Measurements from ENCODE around the gene AMPH. TPM values are rescaled to one million over a fixed set of nuclear protein-coding genes. Genes with fewer than 3 reads are reported as not detected.
A peak's percentile ranks its signal among the peaks of the same experiment; 100 is the strongest.
"Not testable (repeated sequence)": the region's sequence is repeated elsewhere in the genome, so short reads cannot be mapped to it uniquely, and the experiment has no call there.

Gene AMPH
- total and polyA plus RNA-seq, 2 experiments from 2014 or later: 0.48 to 1.4 TPM

- TF ChIP-seq CTCF (IDR thresholded peaks at IDR 0.05; ENCODE audit: low read depth, low read length): no peak
- no peaks in the 10 kb centered on the region for H3K27me3 ChIP-seq
- no peak overlapping the region for H3K27ac ChIP-seq
- peaks cover 11% of the 10 kb centered on the region for H3K4me1 ChIP-seq (ENCODE audit: low read depth)
- H3K4me3 ChIP-seq: no peak overlapping the region
- DNase-seq (ENCODE audit: low read depth in 1 of 2, low spot score in 1 of 2): no peak
- H3K9me3 ChIP-seq (ENCODE audit: low read depth): no peaks in the 10 kb centered on the region
- no peaks in the 10 kb centered on the region for H3K36me3 ChIP-seq
These were observed 291.0 kb downstream of the AMPH start for GRCh38 chr7:38339953-38340819.

- DNase-seq (ENCODE audit: low read depth in 1 of 2, low spot score in 1 of 2); H3K4me3 ChIP-seq; H3K27me3 ChIP-seq; H3K9me3 ChIP-seq (ENCODE audit: low read depth); H3K4me1 ChIP-seq (ENCODE audit: low read depth); H3K36me3 ChIP-seq: not testable (repeated sequence)
- H3K27ac ChIP-seq: peak overlapping the region; percentile 49
These were observed 295.0 kb downstream of the AMPH start for GRCh38 chr7:38336148-38336515.

- Histone ChIP-seq H3K4me3 (no peak overlapping the region), H3K36me3 (no peaks in the 10 kb centered on the region), H3K9me3 (ENCODE audit: low read depth) (no peaks in the 10 kb centered on the region), H3K27ac (peak overlapping the region; percentile 49), H3K27me3 (no peaks in the 10 kb centered on the region), H3K4me1 (ENCODE audit: low read depth) (no peaks in the 10 kb centered on the region)
- TF ChIP-seq CTCF (IDR thresholded peaks at IDR 0.05; ENCODE audit: low read depth, low read length): peak; percentile 99
- DNase-seq (ENCODE audit: low read depth in 1 of 2, low spot score in 1 of 2): peak; percentile 90 to 92
These were observed 295.6 kb downstream of the AMPH start for GRCh38 chr7:38335492-38336147.

- no peaks in the 10 kb centered on the region for H3K27me3 ChIP-seq
- no peaks in the 10 kb centered on the region for H3K9me3 ChIP-seq (ENCODE audit: low read depth)
- DNase-seq (ENCODE audit: low read depth in 1 of 2, low spot score in 1 of 2): no peak
- TF ChIP-seq CTCF (IDR thresholded peaks at IDR 0.05; ENCODE audit: low read depth, low read length): no peak
- H3K27ac ChIP-seq: no peak overlapping the region
- no peaks in the 10 kb centered on the region for H3K36me3 ChIP-seq
- no peak overlapping the region for H3K4me3 ChIP-seq
- no peaks in the 10 kb centered on the region for H3K4me1 ChIP-seq (ENCODE audit: low read depth)
These were observed 296.1 kb downstream of the AMPH start for GRCh38 chr7:38335128-38335491.

GRCh38 chr7:38334163-38334562 lies 297.0 kb downstream of the AMPH start:
- H3K27me3 ChIP-seq: no peaks in the 10 kb centered on the region
- no peak overlapping the region for H3K27ac ChIP-seq
- TF ChIP-seq CTCF (IDR thresholded peaks at IDR 0.05; ENCODE audit: low read depth, low read length): no peak
- no peak overlapping the region for H3K4me3 ChIP-seq
- no peaks in the 10 kb centered on the region for H3K4me1 ChIP-seq (ENCODE audit: low read depth)
- H3K9me3 ChIP-seq (ENCODE audit: low read depth): no peaks in the 10 kb centered on the region
- no peak for DNase-seq (ENCODE audit: low read depth in 1 of 2, low spot score in 1 of 2)
- no peaks in the 10 kb centered on the region for H3K36me3 ChIP-seq
